GM12873 (cell line): Measurements from ENCODE around the gene TP53AIP1.

Source experiments
- CTCF ChIP-seq: IDR thresholded peaks from 2 replicates; pipeline ENCODE4 v1.5.1; 2012; ENCODE audit warnings: low read depth, mild to moderate bottlenecking, moderate library complexity, low read length, control low read depth; ENCODE audit not compliant: insufficient read depth; ENCODE audit errors: missing control alignments

The TP53AIP1 gene

DNA sequence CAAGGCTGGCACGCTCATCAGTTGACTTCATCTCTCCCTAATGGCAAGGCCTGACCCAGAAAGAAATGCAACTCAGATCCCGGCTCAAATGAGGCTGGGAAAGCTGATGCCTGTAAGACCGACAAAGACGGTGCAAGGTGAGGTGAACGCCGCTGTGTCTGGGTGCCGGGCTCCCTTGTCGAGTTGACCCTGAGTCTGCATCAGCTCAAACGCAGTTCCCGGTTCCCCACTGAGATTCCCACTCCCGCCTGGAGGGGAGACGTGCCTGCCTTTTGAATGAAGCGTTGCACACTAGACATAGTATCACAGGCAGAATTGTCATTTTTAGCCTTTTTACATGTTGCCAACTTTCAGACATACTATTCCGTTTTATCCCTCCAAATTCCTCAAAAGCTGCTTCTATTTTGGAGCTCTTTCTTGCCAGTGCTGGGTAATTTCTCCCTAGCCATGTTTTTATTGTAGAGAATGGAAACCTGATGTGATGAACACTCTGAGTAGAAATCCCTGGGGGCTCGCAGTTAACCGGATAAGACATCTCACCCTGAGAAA, 831 bp upstream of the TP53AIP1 start:
- no peak for TF ChIP-seq CTCF

DNA sequence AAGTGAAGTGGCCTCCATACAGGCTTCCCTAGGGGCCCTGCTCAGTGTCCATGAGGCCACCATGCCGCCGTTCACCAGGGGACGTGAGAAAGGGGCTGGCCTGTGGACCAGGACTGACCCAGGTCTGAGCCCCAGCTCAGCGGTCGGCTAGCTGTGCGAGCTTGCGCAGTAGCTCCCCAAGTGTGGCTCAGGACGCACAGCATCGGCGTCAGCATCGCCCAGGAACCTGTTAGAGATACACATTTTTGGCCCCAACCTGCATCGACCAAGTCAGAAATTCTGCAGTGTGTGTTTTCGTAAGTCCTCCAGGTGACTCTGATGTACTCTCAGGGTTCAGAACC, 429 bp downstream of the TP53AIP1 start:
- no peak for TF ChIP-seq CTCF

- no peak for TF ChIP-seq CTCF
These were observed 949 bp downstream of the TP53AIP1 start for GRCh38 chr11:128941573-128942271.

GRCh38 chr11:128941110-128941509, 1.6 kb downstream of the TP53AIP1 start:
- TF ChIP-seq CTCF = no peak

GRCh38 chr11:128940603-128941002, 2.1 kb downstream of the TP53AIP1 start:
- no peak for TF ChIP-seq CTCF

DNA sequence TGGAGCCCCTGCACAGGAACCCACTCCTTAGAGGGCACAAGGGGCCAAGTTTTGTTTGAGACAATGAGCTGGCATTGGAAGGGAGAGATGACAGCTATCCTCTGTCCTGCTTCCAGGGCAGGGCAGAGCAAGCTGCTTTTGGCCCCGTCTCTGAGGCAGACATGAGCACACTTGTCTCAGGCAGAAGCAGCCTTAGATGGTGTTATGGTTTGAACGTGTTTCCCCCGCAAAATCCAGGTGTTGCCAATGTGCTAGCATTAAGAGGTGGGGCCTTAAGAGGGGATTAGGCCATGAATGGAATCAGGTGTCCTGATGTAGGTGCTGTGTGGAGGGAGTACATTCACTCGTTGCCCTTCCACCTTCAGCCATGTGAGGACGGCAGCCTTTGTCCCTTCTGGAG, 2.5 kb downstream of the TP53AIP1 start:
- TF ChIP-seq CTCF = no peak

GRCh38 chr11:128939591-128939990, 3.1 kb downstream of the TP53AIP1 start:
- TF ChIP-seq CTCF = no peak
